ENCODE results near the gene EXO1.
"Not testable (repeated sequence)": the region's sequence is repeated elsewhere in the genome, so short reads cannot be mapped to it uniquely, and the experiment has no call there.

The EXO1 gene

GRCh38 chr1:241847796-241848685, at the start of gene EXO1:
Gene EXO1, plus strand, starts transcription at chr1:241848204. Its CDS starts 2,222 bp downstream, at chr1:241850426.
- DNase-seq: peak; percentile 89

GRCh38 chr1:241799416-241799815, 48.6 kb upstream of the EXO1 start:
- no peak for DNase-seq

DNA sequence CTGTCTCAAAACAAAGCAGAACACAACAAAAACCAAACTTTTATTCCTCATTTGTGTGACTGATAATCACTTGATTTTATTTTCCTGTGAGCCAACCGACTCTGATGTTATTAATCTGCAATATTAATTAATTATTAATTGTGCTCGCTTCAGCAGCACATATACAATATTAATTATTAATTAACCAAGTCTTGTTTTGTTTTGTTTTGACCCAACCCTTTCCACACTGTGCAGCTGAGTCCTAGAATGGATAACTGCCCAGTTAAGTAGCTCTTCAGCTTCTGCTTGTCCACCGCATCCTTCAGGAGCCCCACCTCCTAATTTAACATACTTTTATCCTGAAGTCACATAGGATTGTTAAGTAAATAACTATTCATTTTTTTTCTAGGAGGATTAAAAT, 47.4 kb upstream of the EXO1 start:
- no peak for DNase-seq

DNA sequence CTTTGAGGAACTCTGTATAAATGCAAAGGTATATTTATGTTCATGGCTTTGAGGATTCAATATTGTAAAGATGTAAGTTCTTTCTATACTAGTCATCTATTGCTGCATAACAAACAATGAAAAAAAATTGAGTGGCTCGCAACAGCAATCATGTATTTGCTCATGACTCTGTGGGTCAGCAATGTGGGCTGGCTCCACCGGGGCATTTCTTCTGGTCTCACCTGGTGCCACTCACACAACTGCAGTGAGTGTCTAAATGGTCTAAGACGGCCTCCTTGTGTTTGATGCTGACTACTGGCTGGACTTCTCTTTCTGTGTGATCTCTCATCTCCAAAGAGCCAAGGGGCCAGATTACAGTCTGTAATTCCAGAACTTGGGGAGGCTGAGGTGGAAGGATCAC, 45.1 kb upstream of the EXO1 start:
- no peak for DNase-seq

GRCh38 chr1:241804706-241805105, 43.3 kb upstream of the EXO1 start:
- not testable (repeated sequence) for DNase-seq

DNA sequence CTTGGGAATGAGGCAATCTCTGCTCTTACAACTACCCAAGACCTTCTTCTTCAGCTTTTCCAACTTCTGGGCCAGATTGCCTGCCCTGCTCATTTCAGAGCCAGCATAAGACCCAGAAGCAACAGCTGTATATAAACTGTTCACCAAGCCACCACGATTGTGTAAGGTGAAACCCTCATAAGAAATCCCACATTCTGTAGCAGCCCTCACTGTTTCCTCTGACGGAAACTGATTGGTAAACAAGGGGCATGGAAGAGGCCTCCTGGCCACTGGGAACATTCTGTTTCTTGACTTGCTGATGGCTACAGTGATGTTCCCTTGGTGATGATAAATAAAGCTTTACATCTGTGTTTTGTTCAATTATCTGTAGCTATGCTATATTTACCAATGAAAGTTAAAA, 39.7 kb upstream of the EXO1 start:
- no peak for DNase-seq

- no peak for DNase-seq
Measured at GRCh38 chr1:241810769-241811405, 37.1 kb upstream of the EXO1 start.

GRCh38 chr1:241813768-241814320, 34.2 kb upstream of the EXO1 start:
- DNase-seq: no peak

- DNase-seq: no peak
Measured at GRCh38 chr1:241816008-241816407, 32.0 kb upstream of the EXO1 start.

DNA sequence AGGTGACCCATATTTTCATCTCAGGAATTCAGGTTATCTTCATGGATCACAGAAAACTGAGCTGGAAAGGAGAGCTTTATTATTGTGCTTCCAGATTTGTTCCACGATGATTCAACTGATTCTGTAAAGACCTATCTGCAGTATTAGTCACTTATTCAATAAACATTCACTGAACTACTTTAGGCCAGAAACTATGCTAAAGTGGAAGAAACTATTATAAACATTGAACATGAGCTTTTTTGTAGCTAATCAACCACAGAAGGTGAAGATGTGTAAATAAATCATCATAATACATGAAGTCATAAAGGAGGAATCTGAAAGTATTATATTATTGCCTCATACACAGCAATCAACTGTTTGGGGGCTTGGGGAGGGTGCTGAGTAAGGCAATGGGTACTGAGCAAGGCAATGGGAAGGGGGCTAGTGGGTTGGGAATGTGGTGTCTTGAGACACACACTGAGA, 30.6 kb upstream of the EXO1 start:
- DNase-seq: no peak

DNA sequence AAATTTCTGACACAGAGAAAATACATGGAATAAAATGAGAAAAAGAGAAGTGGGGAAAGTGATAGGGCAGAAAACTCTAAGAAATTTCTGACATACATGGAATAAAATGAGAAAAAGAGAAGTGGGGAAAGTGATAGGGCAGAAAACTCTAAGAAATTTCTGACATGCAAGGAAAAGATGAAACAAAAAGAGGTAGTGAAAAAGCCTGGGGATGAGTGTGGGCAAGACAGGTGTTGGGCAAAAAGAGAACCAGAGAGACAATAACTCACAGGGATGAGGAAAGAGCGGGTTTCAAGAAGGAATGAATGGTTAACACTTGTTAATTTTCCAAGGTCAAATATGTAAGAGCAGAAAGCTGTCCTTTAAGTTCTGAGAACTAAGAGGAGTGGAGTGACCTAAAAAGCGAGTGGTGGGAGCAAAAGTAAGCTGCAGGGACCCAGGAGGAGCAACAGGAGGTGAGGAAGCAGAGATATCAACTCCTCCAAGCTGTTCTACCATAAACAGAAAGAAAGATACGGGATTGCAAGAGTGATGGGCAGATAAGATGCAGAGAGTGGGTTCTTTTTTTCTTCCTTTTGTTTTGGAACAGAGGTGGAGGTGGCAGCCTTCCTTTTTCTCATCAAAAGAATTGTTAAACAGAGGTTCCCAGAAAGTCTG, 29.9 kb upstream of the EXO1 start:
- DNase-seq: no peak

DNA sequence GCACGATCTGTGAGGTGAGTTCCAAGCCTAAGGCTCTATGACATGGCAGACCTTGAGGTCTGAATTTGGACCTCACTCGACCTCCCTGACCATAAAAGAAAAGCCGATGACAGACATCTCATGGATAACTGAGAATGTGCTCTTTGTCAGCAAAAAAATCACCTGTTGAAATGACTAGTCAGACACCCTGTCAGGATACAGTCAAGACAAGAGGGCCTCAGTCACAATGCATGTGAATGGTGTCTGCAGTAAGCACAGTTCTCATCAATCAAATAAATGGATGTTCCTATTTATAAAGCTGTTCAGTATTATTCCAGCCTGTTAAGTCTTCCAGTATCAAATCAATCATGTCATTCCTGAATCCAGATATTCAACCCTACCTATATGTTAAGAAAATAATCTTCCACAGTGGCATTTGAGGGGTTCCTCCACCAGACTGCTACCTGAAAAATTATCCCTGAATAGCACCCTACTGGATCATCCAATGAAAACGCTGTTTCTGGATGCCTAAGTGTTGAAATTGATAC, 28.6 kb upstream of the EXO1 start:
- DNase-seq: no peak

- DNase-seq: no peak
Measured at GRCh38 chr1:241821363-241821762, 26.6 kb upstream of the EXO1 start.

DNA sequence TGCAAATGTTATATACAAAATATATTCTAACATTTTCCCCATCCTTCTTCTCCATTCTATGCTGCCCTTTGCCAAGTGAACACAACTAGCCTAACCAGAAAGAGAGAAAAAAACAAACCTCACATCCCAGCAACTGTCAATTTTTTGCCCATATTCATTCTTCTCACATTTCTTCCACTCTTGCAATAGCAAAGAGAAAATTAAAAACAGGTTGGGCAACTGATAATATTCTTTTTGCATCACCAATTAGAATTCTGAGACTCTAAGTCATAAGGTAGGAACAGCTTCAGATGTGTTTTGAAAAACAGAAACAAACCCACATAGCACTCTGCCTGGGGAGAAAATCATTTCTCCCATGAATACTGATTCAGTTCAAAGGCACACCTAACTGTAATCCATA, 25.2 kb upstream of the EXO1 start:
- no peak for DNase-seq

DNA sequence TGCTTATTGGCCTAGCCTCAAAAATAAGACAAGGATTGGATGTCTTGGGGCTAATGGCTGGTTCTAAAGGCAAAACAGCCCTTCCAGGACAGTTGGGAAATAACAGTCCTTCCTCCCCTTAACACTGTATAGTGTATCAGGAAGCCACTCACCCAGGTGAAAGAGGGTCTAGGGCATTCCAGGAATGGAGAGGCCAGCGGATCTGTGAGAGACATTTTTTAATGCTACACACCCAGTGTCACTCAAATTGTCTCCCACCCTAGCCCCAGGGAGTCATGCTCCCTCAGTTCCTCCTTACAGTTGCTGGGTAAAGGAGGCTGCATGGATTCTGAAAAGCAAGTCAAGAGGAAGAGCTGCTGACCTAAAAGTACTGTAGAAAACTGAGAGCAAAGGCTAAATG, 24.1 kb upstream of the EXO1 start:
- peak; percentile 3 for DNase-seq

DNA sequence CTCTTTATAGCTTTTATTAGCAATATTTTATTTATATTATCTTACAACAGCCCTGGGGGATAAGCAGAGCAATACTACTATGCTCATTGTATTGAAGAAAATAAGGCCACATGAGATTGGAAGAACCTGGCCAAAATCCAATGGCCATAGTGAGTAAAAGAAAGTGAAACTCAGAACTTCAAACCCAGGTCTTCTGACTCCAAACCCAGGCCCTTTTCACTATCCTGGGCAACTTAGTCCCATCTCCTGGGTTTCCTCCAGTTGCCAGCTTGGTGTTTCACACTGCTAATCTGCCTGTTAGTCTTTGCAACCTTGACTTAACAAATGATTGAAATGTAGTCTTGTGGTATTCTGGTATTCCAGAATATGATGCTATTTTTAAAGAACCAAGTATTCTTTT, 22.4 kb upstream of the EXO1 start:
- DNase-seq: no peak

- DNase-seq: not testable (repeated sequence)
Measured at GRCh38 chr1:241826613-241827012, 21.4 kb upstream of the EXO1 start.

DNA sequence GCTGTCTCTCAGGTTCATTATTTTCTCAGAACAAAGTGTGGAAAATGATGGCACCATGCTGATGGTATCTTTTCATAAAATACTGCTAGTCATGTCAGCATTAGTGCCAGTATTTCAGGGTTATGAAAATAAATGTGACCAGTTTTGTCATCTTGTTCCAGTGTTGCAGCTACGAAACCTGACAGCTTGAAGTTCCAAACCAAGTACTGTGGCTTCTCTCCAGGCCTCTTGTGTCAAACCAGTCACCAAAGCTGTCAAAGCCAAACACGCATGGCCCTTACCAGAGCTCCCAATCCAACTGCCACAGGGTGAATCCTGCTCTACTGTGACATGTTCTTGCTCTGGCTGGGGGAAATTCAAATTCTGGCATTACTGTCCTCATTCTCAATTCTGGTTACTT, 20.7 kb upstream of the EXO1 start:
- DNase-seq: no peak

DNA sequence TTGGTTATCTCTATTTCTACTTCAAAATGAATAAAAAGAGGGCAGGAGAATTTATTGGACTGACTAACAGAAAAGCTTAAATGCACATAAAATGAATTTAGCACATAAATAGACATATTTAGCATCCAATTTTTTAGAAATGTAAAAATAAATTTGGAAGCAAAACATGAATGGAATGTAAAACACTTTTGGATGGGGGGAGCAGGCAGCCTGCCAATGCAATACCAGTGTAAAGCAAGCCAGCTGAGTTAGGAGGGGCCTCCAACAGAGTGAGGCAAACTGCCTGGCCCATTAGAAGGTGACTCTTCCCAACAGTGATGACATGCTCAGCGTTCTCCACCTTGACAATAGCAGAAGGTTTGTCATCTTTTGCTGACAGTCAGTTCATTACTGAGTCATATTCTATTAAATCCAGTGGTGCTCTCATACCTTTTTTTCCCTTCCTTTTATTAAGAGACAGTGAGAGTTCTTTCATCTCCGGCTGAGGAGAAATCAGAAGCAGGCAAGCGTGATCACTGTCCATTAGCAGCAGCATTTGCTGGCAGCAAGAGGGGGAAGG, 19.5 kb upstream of the EXO1 start:
- no peak for DNase-seq

- no peak for DNase-seq
Measured at GRCh38 chr1:241829468-241829867, 18.5 kb upstream of the EXO1 start.

GRCh38 chr1:241834733-241835377, 13.1 kb upstream of the EXO1 start:
- DNase-seq: peak; percentile 27

DNA sequence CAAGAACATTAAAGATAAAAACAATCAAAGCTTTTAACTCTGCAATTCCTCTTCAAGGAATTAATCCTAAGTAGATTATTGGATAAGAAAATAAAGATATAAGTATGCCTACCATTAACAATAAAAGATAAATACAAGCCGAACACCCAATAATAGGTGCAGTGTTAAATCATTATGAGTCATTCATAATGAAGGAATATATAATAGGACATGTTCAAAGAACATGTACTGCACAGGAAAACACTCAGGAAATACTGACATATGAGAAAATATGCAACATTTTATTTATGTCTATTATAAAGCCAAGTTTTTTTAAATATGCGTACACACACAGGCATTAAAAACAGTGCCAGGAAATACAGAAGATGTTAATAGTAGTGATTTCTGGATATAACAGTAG, 11.1 kb upstream of the EXO1 start:
- no peak for DNase-seq

All from NCI-H2171 treated with DMSO at 0.1 percent for 48 hours (cell line).